ENCODE measurements around the gene PHKB. TPM values are rescaled to one million over a fixed set of nuclear protein-coding genes. Genes with fewer than 3 reads are reported as not detected.
A peak's percentile ranks its signal among the peaks of the same experiment; 100 is the strongest.

The PHKB gene
- polyA plus RNA-seq, 1 donor (not counting 4 experiments of a cell fraction or from before 2014, with no cell fraction given): 71.7 TPM

DNA sequence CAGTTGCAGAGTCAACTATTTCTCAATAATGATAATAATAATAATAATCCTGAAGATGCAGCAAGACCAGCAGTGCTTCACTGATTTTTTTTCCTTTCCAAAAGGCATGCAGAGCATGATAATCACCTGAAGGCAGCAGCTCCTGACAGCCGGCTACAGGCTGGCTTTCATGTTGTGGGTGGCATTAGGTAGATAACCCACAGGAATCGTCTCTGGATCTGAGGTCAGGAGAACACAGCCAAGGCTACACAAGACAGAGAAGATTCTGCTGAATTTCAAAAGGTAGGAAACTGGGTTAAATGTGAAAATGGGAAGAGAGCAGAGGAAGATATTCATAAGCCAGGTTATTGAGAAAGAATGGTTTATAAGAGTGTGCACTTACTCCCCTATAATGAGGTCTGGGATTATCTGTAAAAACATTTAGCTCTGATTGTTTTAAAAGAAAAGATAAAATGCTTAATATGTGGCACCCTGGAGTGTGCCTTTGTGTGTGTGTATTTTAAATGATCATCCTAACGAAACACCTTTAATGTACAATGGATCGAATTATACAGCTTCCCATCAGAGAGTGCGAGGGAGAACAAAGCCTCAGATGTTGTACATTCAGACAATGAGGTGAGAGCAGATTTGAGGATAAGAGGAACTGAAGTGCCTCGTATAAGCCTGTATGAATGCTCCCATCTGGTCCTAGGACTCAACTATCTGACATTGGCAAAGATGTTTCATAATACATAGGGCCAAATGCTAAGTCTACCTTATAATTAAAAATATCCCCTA lies 273.1 kb downstream of the PHKB start:
- dilution Hi-C loops (cut with MboI; ENCODE audit: extremely low pct_ligation_motif_present, low sequenced_read_pairs): no loop called here
- no peak for FAIRE-seq
- H3K9ac ChIP-seq (ENCODE audit: control insufficient read depth, extremely low read depth, insufficient read depth, low read length): no peak overlapping the region

DNA sequence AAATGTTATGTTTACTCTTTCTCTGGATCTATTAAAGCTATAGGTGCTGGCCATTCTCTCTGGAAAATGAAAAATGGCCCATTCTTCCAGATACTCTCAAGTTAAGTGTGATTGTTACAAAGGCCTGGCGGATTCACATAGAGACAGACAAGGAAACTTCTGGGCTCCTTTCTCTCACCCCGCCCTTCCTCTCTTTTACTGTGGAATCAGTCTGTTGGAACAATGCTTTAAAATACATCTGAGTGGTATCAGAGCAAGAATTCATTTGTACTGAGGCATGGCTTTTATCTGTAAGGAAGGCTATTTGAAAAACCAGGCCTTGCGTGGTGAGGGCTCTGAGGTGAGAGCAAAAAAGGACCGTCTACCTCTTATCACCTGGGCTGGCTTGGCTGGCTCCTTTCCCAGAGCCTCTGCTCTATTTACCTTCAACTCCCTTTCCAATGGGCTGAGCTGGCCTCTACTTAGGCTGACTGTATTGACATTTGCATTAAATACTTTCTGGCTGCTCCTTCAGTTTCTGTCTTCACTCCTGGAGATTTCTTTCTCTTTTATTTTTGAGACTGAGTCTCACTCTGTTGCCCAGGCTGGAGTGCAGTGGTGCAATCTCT lies 274.0 kb downstream of the PHKB start:
- dilution Hi-C loops (cut with MboI; ENCODE audit: extremely low pct_ligation_motif_present, low sequenced_read_pairs): no loop called here
- Histone ChIP-seq H3K9me3 (ENCODE audit: control insufficient read depth, low read depth, low read length) (peaks cover 1% of the 10 kb centered on the region), H3K4me3 (ENCODE audit: control insufficient read depth in 2 of 3, extremely low read depth in 1 of 3, insufficient read depth in 2 of 3, low read depth in 1 of 3, low read length in 3 of 3) (no peak overlapping the region), H3K79me2 (ENCODE audit: control insufficient read depth, insufficient read depth, low read length) (no peaks in the 10 kb centered on the region), H3K9me1 (ENCODE audit: control insufficient read depth, extremely low read depth, insufficient read depth, low read length) (no peaks in the 10 kb centered on the region), H4K20me1 (ENCODE audit: control insufficient read depth, extremely low read depth, insufficient read depth, low read length) (no peaks in the 10 kb centered on the region), H3K27me3 (ENCODE audit: control insufficient read depth, extremely low read depth, insufficient read depth, low read length) (no peaks in the 10 kb centered on the region), H3K27ac (ENCODE audit: control insufficient read depth, insufficient read depth, low read length) (no peak overlapping the region), H3K36me3 (ENCODE audit: control insufficient read depth in 2 of 2, extremely low read depth in 1 of 2, insufficient read depth in 2 of 2, low read length in 2 of 2) (no peaks in the 10 kb centered on the region), H3K4me1 (ENCODE audit: control insufficient read depth, extremely low read depth, insufficient read depth, low read length) (peaks cover 22% of the 10 kb centered on the region), H2AFZ (ENCODE audit: control insufficient read depth, low read length) (peak overlapping the region; percentile 53), H3K9ac (ENCODE audit: control insufficient read depth, extremely low read depth, insufficient read depth, low read length) (no peak overlapping the region), H3K4me2 (ENCODE audit: control insufficient read depth, extremely low read depth, insufficient read depth, low read depth, low read length) (no peak overlapping the region)
- no peak for FAIRE-seq
- DNase-seq (ENCODE audit: low read depth, low spot score): no peak
- TF ChIP-seq, protein P1, sequence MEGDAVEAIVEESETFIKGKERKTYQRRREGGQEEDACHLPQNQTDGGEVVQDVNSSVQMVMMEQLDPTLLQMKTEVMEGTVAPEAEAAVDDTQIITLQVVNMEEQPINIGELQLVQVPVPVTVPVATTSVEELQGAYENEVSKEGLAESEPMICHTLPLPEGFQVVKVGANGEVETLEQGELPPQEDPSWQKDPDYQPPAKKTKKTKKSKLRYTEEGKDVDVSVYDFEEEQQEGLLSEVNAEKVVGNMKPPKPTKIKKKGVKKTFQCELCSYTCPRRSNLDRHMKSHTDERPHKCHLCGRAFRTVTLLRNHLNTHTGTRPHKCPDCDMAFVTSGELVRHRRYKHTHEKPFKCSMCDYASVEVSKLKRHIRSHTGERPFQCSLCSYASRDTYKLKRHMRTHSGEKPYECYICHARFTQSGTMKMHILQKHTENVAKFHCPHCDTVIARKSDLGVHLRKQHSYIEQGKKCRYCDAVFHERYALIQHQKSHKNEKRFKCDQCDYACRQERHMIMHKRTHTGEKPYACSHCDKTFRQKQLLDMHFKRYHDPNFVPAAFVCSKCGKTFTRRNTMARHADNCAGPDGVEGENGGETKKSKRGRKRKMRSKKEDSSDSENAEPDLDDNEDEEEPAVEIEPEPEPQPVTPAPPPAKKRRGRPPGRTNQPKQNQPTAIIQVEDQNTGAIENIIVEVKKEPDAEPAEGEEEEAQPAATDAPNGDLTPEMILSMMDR (optimal IDR thresholded peaks at IDR 0.05 in 1 of 3, IDR thresholded peaks at IDR 0.05 in 1 of 3, conservative IDR thresholded peaks at IDR 0.05 in 1 of 3; ENCODE audit: extremely low read depth in 1 of 3, insufficient read depth in 2 of 3, low read length in 3 of 3): no peak
- TF ChIP-seq EZH2 (IDR thresholded peaks at IDR 0.05; ENCODE audit: low read length): no peak

More for the DNA sequence above, 273.1 kb downstream of the PHKB start:
- no peaks in the 10 kb centered on the region for H3K9me1 ChIP-seq (ENCODE audit: control insufficient read depth, extremely low read depth, insufficient read depth, low read length)
- H3K4me3 ChIP-seq (ENCODE audit: control insufficient read depth in 2 of 3, extremely low read depth in 1 of 3, insufficient read depth in 2 of 3, low read depth in 1 of 3, low read length in 3 of 3): no peak overlapping the region
- TF ChIP-seq, protein P1 (optimal IDR thresholded peaks at IDR 0.05 in 1 of 3, IDR thresholded peaks at IDR 0.05 in 1 of 3, conservative IDR thresholded peaks at IDR 0.05 in 1 of 3; ENCODE audit: extremely low read depth in 1 of 3, insufficient read depth in 2 of 3, low read length in 3 of 3): no peak
- TF ChIP-seq EZH2 (IDR thresholded peaks at IDR 0.05; ENCODE audit: low read length): no peak
- H3K27me3 ChIP-seq (ENCODE audit: control insufficient read depth, extremely low read depth, insufficient read depth, low read length): no peaks in the 10 kb centered on the region
- peaks cover 1% of the 10 kb centered on the region for H3K9me3 ChIP-seq (ENCODE audit: control insufficient read depth, low read depth, low read length)
- no peaks in the 10 kb centered on the region for H4K20me1 ChIP-seq (ENCODE audit: control insufficient read depth, extremely low read depth, insufficient read depth, low read length)
- H3K36me3 ChIP-seq (ENCODE audit: control insufficient read depth in 2 of 2, extremely low read depth in 1 of 2, insufficient read depth in 2 of 2, low read length in 2 of 2): no peaks in the 10 kb centered on the region
- peaks cover 22% of the 10 kb centered on the region for H3K4me1 ChIP-seq (ENCODE audit: control insufficient read depth, extremely low read depth, insufficient read depth, low read length)
- no peak for DNase-seq (ENCODE audit: low read depth, low spot score)
- no peak overlapping the region for H3K4me2 ChIP-seq (ENCODE audit: control insufficient read depth, extremely low read depth, insufficient read depth, low read depth, low read length)
- H2AFZ ChIP-seq (ENCODE audit: control insufficient read depth, low read length): no peak overlapping the region
- H3K27ac ChIP-seq (ENCODE audit: control insufficient read depth, insufficient read depth, low read length): no peak overlapping the region
- H3K79me2 ChIP-seq (ENCODE audit: control insufficient read depth, insufficient read depth, low read length): no peaks in the 10 kb centered on the region
